COR-L47 (cell line): ENCODE measurements around the gene LPP.

Source experiments
- DNase-seq: peaks from one replicate; lab custom pipeline; 2025; lab: John Stamatoyannopoulos, UW

The LPP gene

DNA sequence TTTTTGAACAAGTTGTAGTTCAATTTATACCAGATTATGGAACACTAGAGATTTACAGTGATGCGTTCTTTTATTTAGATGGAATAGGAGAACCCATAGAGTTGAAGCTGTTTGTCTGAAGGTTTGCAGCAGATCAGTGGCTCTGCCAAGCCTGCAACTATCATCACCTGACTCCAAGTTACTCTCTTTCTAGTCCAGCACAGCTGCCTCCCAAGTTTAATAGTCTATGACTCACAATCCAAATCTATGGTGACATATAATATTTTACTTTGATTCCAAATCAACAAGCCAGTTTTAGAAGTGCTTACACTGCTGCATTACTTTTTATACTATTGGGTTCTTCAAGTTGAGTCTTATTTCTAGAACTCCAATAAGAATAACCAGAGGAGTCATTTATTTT is 400.4 kb downstream of the LPP start:
- no peak for DNase-seq

DNA sequence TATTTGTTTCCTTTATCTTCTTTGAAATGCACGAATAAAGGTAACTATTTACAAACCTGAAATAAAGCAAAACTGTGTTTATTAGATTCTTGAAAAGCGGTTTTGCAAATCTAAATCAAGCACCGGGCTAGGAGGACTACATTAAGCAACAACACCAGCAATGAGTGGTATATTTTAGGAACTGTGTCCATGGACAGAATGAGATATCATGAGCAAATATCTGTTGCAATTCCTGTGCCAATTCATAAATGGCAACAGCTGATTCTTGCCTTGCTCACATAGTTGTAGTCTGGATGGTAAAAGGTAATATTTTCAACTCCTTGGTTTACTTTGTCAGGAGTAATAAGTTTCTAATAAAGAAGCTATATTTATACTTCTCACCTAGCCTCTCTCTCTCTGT is 403.3 kb downstream of the LPP start:
- DNase-seq: no peak

DNA sequence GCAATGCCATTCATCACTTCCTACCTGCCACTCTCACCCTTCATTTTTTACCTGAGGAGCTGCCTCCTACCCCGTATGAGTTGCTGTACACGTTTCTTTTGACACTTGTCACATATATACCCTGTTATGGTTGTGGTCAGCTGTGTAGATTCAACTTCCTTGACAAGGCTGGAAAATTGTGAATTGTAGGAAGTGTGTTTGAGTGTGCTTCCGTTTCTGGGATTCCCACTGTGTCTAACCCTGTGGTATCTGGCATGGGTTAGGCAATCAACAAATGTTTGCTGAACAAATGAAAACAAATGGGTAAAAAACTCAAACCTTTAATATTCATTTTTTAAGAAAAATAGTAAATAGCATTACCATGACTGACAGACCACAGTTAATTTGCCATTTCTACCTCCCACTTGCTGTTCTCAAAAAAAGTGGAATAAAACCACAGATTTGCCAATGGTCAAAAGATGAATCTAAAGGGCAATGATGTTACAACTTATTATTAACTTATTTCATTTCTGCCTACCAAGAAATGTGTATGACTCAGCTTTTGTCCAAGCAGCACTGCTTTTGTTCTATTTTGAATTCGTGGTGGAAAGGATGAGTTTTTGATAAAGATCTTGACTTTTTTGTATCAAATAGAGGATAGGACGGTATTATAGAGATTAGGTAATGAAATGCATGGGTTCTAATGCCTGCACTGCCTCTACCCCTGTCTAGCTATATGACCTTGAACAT is 404.6 kb downstream of the LPP start:
- no peak for DNase-seq

GRCh38 chr3:188559072-188559429 is 405.1 kb downstream of the LPP start:
- DNase-seq: no peak

GRCh38 chr3:188559856-188560255 is 405.9 kb downstream of the LPP start:
- DNase-seq: no peak

DNA sequence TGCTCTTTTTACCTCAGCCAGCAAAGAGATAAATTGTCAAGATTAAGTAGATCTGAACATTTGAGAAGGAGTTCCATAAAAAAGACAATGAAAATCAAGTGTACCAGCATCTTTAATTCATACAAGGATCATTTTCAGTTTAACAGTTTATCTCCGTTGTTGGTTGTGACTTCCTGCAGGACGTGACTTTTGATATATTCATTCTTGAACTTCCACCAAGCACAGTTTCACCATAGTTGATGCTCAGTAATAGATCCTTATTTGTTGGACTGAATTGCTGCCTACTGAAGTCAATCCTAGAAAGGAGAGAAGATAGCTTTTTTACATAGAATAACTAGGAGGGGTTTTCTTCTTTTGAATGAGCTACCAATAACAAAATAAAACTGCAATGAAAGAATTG is 408.2 kb downstream of the LPP start:
- DNase-seq: no peak

GRCh38 chr3:188567478-188568195 is 413.7 kb downstream of the LPP start:
- DNase-seq: no peak

DNA sequence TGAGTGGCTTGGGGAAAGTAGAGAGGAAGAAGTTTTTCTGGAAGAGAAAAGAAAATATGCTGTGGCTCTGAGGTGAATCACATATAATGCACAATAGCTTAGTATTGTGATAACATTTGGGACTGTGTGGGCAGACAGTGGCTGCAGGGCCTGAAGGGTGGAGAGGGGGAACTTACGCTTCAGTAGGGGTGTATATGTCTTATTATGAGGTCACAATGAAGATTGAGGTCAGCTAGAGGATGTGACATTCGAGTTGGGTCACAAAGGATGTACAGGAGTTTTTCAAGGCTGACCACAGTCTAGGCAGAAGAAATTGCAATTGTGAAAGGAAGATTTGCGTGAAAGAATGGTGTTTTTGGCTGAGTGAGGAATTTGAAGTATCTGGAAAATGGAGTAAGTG is 414.8 kb downstream of the LPP start:
- DNase-seq: no peak

DNA sequence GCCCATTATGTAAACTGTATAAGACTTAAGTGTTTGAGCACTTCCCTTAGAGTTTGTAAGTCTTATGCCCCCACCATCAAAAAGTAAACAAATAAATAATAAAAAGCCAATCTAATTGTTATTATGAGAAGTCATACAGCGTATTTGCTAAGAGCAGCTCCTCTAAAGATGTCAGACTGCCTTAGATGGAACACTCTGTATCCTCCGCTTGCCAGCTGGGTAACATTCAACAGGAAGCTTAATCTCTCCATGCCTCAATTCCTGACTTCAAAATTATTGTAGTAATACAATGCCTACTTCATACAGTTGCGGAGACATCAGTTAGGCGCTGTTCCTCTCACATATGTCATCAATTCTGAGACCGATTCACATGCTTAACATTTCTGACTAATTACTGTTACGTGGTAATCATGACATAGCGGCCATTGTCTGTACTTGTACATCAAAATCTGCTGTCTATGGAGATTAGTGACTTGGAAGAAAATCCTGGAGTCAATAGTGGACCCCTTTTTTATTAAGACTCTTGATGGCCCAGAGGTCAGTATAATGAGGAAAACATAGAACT is 417.7 kb downstream of the LPP start:
- no peak for DNase-seq

- no peak for DNase-seq
Measured at GRCh38 chr3:188573291-188573940, 419.5 kb downstream of the LPP start.

- DNase-seq: no peak
Measured at GRCh38 chr3:188573956-188574355, 420.0 kb downstream of the LPP start.

GRCh38 chr3:188574885-188575284 is 420.9 kb downstream of the LPP start:
- DNase-seq: no peak

DNA sequence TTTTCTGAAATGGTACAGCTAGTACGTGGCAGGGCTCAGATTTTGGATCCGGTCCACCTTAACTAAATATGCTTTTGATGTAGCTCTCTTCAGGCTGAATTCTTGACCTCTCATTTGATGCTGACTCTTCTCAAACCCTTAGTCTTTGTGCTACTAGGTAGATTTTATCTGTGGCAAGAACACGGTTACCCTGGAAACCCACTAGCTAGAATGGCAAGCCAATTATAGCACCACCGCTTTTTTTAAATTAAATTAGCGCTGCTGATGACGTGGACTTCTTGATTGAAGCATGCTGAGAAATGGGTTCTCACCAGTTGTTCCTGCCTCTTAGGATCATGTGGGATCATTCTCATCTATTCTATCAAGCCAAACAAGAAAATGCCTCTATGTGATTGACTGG is 421.5 kb downstream of the LPP start:
- no peak for DNase-seq

GRCh38 chr3:188577539-188577938 is 423.6 kb downstream of the LPP start:
- no peak for DNase-seq

DNA sequence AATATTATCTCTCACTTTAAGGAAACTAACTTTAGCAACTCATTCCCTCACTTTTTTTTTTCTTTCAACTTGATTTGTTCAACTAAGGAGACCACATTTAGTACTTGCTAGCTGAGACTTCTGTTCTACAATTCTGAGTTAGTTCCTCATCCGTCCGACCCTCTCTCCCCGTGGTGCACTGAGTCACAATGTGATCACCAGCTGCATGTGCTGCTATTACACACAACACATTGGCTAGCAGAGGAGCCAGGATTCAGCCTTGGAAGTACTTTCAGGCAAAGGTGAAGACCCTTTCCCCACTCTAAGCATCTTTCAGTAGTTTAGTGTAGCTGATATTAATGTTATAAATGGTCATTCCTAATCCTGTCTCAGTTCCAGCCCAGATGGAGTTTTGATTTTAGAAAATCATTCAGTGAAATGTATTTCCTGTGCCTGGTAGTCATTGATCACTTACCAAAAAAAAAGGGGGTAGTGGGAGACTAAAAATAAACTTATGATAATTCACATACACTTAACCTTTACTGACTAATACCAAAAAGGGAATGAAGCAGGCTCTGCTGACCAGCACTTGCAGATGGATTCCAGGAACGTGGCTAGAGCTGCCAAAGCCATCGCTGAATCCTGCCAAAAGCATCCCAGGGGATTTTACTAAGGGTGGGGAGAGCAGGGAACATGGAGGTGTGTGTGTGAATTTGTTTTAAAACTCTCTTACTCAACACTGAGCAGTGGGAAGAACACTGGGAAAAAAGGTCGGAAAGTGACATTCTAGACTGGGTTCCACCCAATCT is 424.8 kb downstream of the LPP start:
- DNase-seq: no peak

DNA sequence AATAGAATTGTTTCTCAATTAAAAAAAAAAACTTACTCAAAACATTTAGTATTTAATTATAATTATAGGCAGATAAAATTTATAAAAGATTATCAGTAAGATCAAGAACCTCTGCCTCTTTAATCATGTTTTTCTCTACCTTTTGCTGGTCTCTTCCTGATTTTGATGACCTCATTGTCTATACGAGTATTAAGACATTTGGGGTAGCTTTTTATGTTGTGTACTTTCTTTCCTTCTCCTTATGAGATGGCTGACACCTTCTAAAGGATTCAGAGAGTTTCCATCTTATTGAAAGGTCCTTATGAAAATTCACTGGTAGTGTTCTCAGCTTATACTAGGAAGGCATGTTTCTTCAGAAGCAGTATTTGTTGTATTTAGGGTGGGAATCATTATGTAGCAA is 426.3 kb downstream of the LPP start:
- DNase-seq: no peak

DNA sequence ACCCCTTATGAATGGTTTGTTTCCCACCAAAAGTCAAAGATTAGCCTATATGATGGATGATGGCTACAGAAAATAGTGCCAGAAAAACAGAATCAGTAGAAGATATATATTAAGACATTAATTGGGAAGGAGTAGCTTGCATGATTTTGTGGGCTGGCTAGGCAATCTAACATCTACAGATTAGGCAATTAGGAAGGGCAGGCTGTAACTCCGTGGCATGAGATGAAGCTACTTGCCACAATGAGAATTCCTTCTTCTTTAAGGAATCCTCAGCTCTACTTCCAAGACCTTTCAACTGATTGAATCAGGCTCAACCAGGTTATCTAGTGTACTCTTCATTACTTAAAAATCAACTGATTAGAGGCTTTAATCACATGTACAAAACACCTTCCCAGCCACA is 426.7 kb downstream of the LPP start:
- DNase-seq: no peak

DNA sequence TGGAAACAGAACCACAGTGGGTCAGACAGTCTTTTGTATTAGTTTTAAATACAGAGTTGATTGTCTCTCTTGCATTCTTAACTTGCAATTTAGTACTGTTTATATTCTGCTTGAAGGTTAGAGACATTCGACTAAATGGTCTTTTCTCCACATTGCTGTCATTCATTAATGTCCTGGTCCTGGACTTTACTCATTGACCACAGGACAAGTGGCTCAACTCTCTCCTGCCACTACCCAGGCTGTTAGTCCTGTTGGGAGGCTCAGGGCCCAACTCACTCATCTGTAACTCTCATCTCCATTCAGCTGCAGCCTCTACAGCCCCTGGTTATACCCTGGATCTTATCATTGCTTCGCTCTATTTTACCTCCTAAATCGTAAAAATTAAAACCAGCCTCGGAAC is 427.4 kb downstream of the LPP start:
- no peak for DNase-seq

DNA sequence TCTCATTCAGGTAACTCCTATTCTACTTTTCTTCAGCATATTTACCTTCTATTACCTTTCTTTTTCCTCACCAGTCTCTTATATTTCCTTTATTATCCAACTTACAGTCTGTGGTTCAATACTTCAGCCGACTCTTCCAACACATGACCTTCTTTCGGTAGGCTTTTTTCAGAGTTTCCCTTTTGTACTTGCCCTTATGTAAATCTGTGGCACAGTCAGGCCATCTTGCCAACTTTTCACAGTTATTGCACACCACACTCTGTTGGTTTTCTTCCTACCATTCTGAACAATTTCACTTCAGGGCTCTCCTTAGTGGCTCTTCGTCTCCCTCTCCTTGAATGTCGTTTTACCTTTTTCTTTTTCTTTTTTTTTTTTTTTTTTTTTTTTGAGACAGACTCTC is 427.8 kb downstream of the LPP start:
- DNase-seq: no peak

DNA sequence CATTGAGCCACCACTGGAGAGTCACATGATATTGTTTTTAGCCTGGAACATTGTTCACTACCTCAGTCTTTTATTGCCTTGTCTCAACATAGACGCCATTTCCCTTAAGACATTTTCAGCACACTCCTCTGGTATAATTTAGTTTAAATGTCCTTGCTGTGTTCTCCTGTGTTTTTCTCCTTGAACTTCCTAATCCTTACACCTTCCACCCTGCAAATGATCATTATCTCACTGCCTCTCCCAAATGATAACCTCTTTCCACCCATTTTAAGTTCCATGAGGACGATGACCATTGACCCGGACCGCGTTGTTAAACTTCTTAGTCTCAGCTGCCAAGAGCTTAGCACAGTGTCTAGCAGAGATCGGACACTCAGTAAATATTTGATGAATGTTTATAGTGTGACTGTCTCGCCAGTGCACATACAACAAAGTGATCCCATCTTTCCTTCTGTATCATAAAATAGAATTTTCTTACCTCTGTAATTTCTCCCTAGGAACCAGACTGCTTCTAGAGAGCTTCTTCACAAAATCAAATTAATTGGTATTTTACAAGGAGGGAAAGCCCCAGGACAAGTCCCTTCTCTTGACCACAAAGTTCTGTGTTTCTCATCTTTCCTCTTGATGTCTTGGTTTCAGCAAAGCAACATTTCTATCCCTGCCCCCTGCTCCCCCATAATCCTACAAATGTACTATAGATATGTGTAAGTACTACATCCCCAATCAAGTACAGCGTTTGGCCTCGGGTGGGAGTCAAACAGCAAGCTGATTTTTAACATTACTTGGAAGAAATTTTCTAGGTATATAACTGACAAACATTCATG is 429.6 kb downstream of the LPP start:
- DNase-seq: no peak

- no peak for DNase-seq
Measured at GRCh38 chr3:188584162-188584529, 430.2 kb downstream of the LPP start.
